ENCODE results near the gene MYBPC3.

Gene MYBPC3

GRCh38 chr11:47356129-47356997 lies 3.9 kb upstream of the MYBPC3 start:
- no peak for DNase-seq

GRCh38 chr11:47355283-47356128 lies 3.0 kb upstream of the MYBPC3 start:
- no peak for DNase-seq

- no peak for DNase-seq
Observed at GRCh38 chr11:47354913-47355282, 2.4 kb upstream of the MYBPC3 start.

- DNase-seq, result no peak
Observed at GRCh38 chr11:47353978-47354774, 1.7 kb upstream of the MYBPC3 start.

GRCh38 chr11:47351156-47352126 lies 1.1 kb downstream of the MYBPC3 start:
- DNase-seq, result no peak

- DNase-seq, result no peak
Observed at GRCh38 chr11:47350315-47350714, 2.2 kb downstream of the MYBPC3 start.

GRCh38 chr11:47349521-47350095 lies 2.9 kb downstream of the MYBPC3 start:
- DNase-seq, result no peak

- DNase-seq, result no peak
Observed at GRCh38 chr11:47348859-47349258, 3.6 kb downstream of the MYBPC3 start.

- no peak for DNase-seq
Observed at GRCh38 chr11:47348131-47348802, 4.2 kb downstream of the MYBPC3 start.

- DNase-seq, result no peak
Observed at GRCh38 chr11:47347137-47347536, 5.4 kb downstream of the MYBPC3 start.

GRCh38 chr11:47345890-47346563 lies 6.5 kb downstream of the MYBPC3 start:
- no peak for DNase-seq

- no peak for DNase-seq
Observed at GRCh38 chr11:47342854-47343253, 9.6 kb downstream of the MYBPC3 start.

- no peak for DNase-seq
Observed at GRCh38 chr11:47342036-47342803, 10.3 kb downstream of the MYBPC3 start.

GRCh38 chr11:47340980-47341775 lies 11.3 kb downstream of the MYBPC3 start:
- no peak for DNase-seq

GRCh38 chr11:47340010-47340409 lies 12.5 kb downstream of the MYBPC3 start:
- no peak for DNase-seq

- no peak for DNase-seq
Observed at GRCh38 chr11:47338396-47339241, 13.9 kb downstream of the MYBPC3 start.

GRCh38 chr11:47337229-47337924 lies 15.1 kb downstream of the MYBPC3 start:
- no peak for DNase-seq

Data from activated CD4-positive, alpha-beta T cell treated with anti-CD3 and anti-CD28 coated beads, Interleukin-2, amount 50 U/mL, for 4 hours (primary cell).